Measurements from ENCODE around the gene RAB5A.

GRCh38 chr3:19907523-19907922 lies 39.4 kb upstream of the RAB5A start:
- TF ChIP-seq POLR2A (IDR thresholded peaks at IDR 0.05; ENCODE audit: low read depth, low read length) (no peak), CTCF (conservative IDR thresholded peaks at IDR 0.05; ENCODE audit: low read depth, low read length) (no peak), RAD21 (IDR thresholded peaks at IDR 0.05; ENCODE audit: low read length) (no peak), NFE2L2 (IDR thresholded peaks at IDR 0.05; ENCODE audit: low read depth, low read length) (no peak), RFX5 (IDR thresholded peaks at IDR 0.05; ENCODE audit: low read depth, low read length) (no peak), FOS (IDR thresholded peaks at IDR 0.05; ENCODE audit: low read depth, low read length) (no peak), ELK1 (IDR thresholded peaks at IDR 0.05; ENCODE audit: borderline replicate concordance, low read depth, low read length) (no peak), MXI1 (IDR thresholded peaks at IDR 0.05; ENCODE audit: borderline replicate concordance, low read depth, low read length) (no peak), BHLHE40 (IDR thresholded peaks at IDR 0.05; ENCODE audit: low read depth, low read length) (no peak), MAZ (IDR thresholded peaks at IDR 0.05; ENCODE audit: borderline replicate concordance, low read depth, low read length) (no peak), CEBPB (IDR thresholded peaks at IDR 0.05; ENCODE audit: low read depth, low read length) (no peak), USF2 (IDR thresholded peaks at IDR 0.05; ENCODE audit: low read depth, low read length) (no peak), RCOR1 (IDR thresholded peaks at IDR 0.05; ENCODE audit: insufficient replicate concordance, low read length) (no peak), CHD1 (IDR thresholded peaks at IDR 0.05; ENCODE audit: low read depth, low read length) (no peak)

Data from IMR-90 (cell line).